Adipocyte (in vitro differentiated cells): ENCODE results near the gene CDH23.

Experiments
- DNase-seq: peaks from one replicate; pipeline ENCODE4 v3.0.0-alpha.2; 2015; ENCODE audit warnings: low read depth
- H3K27me3 ChIP-seq: replicated peaks from 2 replicates; pipeline ENCODE4 v1.7.0; 2013; ENCODE audit warnings: mild to moderate bottlenecking, low read length, moderate library complexity; ENCODE audit not compliant: control insufficient read depth, insufficient read depth
- H3K36me3 ChIP-seq: 2 replicates; pipeline ENCODE4 v1.7.0; 2013; ENCODE audit warnings: low read length, mild to moderate bottlenecking, moderate library complexity; ENCODE audit not compliant: control insufficient read depth, insufficient read depth, severe bottlenecking
- H3K4me1 ChIP-seq: 2 replicates; pipeline ENCODE4 v1.7.0; 2013; ENCODE audit warnings: mild to moderate bottlenecking, low read length, moderate library complexity; ENCODE audit not compliant: control insufficient read depth, insufficient read depth
- H3K4me3 ChIP-seq: 2 replicates; pipeline ENCODE4 v1.7.0; 2013; ENCODE audit warnings: mild to moderate bottlenecking, low read length, moderate library complexity
- H3K9ac ChIP-seq: 2 replicates; pipeline ENCODE4 v1.7.0; 2013; ENCODE audit warnings: mild to moderate bottlenecking, low read length, moderate library complexity
- H3K9me3 ChIP-seq: 2 replicates; pipeline ENCODE4 v1.7.0; 2013; ENCODE audit warnings: mild to moderate bottlenecking, low read length, moderate library complexity; ENCODE audit not compliant: control insufficient read depth

CDH23 gene

DNA sequence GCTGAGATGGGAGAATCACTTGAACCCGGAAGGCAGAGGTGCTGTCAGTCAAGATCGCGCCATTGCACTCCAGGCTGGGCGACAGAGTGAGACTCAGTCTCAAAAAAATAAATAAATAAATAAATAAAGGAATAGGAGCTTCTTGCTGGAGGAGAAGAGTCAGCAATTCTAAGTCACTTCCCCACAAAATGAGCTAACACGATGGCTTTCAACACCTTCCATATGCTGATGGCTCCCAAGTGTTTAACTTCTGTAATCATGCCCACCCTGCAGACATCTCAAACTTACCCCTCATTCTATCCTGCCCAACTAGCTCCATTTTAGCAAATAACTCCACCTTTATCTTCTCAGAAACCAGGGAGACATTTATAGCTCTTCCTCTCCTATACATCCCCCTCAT, 433.2 kb downstream of the CDH23 start:
- no peaks in the 10 kb centered on the region for H3K9me3 ChIP-seq
- H3K4me3 ChIP-seq = no peak overlapping the region
- H3K9ac ChIP-seq = no peak overlapping the region
- no peaks in the 10 kb centered on the region for H3K27me3 ChIP-seq
- DNase-seq = no peak
- peaks cover 26% of the 10 kb centered on the region for H3K4me1 ChIP-seq
- peaks cover 87% of the 10 kb centered on the region for H3K36me3 ChIP-seq

DNA sequence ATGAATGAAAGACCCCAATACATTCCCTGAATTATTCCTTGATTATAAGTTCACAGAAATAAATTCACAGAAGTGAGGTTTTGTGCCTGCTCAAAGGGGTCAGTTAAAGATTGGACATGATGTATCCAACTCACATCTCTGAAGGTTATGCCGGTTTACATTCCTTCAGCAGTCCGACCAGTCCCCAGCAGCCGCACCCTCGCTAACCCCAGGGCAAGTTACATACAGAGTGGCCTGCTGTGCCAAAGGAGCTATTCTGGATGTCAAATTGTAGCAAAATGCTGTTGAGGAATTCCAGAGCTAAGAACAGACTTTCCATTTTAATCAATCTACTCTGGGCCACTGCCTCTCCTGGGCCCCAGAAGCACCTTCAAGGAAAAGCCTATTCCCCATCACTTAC, 434.0 kb downstream of the CDH23 start:
- DNase-seq = no peak
- no peak overlapping the region for H3K4me3 ChIP-seq
- H3K27me3 ChIP-seq = no peaks in the 10 kb centered on the region
- H3K4me1 ChIP-seq = peaks cover 32% of the 10 kb centered on the region
- no peak overlapping the region for H3K9ac ChIP-seq
- no peaks in the 10 kb centered on the region for H3K9me3 ChIP-seq
- peaks cover 79% of the 10 kb centered on the region for H3K36me3 ChIP-seq

DNA sequence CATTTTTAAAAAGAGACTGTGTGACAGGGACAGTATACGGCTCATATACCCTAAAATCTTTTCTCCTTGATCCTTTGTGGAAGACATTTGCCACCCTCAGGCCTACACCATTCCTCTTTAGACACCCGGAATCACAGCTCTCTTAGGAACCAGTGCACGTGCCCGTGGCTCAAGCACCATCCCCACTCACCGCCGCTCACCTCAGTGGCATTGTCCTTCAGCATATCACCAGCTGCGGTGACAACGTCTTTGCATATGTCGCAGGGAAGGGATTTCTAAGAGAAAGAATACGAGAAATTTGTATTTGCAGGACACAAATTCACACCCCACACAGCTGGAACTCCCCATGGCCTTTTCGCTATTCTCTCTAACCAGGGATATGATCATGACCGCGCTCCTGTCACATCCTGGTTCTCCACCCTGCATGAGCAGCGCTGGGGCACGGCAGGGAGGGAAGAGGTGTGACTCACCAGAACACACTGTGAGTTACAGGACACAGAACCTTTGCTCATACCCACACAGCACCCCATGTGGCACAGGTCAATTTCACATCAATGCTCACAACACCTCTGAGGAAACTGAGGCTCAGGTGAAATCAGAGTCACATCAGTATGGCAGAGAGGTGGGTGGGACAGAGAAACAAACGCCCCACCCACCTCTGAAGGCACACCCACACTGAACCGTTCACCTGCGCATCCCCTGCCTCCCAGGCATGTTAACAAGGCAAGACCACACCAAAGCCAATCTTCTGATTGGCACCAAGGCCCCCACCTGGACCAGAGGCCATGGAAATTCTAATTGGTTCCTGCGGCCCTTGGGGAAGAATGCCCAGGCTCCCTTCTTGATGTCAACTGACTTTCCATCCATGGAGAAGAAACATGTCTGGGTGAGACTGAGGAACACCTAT, 435.2 kb downstream of the CDH23 start:
- Histone ChIP-seq H3K27me3 (no peaks in the 10 kb centered on the region), H3K4me3 (no peak overlapping the region), H3K9me3 (no peaks in the 10 kb centered on the region), H3K36me3 (peaks cover 67% of the 10 kb centered on the region), H3K9ac (no peak overlapping the region), H3K4me1 (peaks cover 42% of the 10 kb centered on the region)
- peak; percentile 10 for DNase-seq

DNA sequence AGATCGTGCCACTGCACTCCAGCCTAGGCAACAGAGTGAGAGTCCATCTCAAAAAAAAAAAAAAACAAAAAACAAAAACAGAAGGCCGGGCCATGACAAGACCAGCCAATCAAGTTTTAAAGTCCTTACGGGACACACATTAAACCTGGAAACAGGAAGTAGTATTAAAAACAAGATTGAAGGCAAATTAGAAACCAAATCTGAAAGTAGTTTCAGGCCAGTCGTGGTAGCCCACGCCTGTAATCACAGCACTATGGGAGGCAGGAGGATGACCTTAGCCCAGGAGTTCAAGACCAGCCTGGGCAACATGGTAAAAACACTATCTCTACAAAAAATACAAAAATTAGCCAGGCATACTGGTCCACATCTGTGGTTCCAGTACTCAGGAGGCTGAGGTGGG, 436.2 kb downstream of the CDH23 start:
- DNase-seq = no peak
- H3K4me1 ChIP-seq = peaks cover 53% of the 10 kb centered on the region
- no peaks in the 10 kb centered on the region for H3K27me3 ChIP-seq
- no peak overlapping the region for H3K4me3 ChIP-seq
- peaks cover 65% of the 10 kb centered on the region for H3K36me3 ChIP-seq
- H3K9ac ChIP-seq = no peak overlapping the region
- no peaks in the 10 kb centered on the region for H3K9me3 ChIP-seq

DNA sequence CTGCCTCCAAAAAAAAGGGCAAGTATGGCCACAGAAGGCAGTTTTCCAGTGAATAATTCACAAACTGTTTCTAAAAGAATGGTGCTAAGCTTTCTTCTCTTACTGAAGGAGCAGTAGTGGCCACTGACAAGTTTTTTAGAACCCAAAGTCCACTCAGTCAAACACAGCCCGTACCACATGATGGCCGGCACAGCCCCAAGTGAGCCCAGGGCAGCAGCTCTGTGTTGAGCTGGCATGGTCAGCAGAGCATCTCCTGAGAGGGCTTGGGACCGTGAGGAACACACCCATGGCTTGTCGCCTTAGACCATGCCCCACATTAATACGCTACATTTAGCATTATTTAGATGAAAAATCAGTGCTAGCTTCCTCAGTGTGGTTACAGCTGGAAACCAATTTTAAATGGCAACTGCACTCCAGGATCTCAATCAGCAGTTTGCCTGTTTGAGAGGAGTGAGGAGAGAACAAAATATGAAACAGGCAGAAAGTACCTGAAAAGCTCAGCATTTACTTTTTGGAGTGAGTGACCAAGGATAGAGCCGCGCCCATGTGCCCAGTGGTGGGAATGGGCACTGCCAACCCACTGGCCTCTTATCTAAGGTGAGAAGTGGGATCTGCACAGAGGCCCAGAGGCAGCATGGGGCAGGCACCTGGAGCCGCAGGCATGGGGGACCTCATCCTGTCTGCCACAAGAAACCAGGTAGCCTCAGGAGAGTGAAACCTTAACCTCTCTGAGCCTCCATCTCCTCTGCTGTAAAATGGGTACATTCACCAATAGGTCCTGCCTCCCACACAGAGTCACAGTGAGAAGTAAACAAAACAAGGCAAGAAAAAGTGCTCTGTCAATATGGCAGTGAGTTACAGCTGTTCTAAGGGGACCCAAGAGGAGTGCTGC, 437.0 kb downstream of the CDH23 start:
- Histone ChIP-seq H3K36me3 (peaks cover 61% of the 10 kb centered on the region), H3K9ac (no peak overlapping the region), H3K27me3 (no peaks in the 10 kb centered on the region), H3K9me3 (no peaks in the 10 kb centered on the region), H3K4me3 (no peak overlapping the region), H3K4me1 (peaks cover 58% of the 10 kb centered on the region)
- DNase-seq = no peak

DNA sequence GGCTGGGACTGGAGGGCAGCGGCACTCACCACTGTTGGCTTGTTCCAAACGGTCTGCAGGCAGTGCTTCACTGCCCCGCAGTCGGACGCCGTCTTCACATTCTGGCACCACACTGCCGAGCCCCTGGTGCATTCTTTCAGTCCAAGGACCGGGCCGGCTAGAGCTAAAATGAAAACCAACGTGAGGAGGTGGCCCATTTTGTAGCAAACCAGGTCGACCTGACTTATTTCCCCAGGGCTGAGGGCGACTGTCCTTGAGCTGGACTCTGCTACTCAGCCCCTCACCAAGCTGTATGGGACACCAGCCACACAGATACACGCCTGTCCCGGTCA, 437.6 kb downstream of the CDH23 start:
- Histone ChIP-seq H3K27me3 (no peaks in the 10 kb centered on the region), H3K36me3 (peaks cover 55% of the 10 kb centered on the region), H3K9me3 (no peaks in the 10 kb centered on the region), H3K4me1 (peaks cover 58% of the 10 kb centered on the region), H3K4me3 (no peak overlapping the region), H3K9ac (no peak overlapping the region)
- DNase-seq = no peak

DNA sequence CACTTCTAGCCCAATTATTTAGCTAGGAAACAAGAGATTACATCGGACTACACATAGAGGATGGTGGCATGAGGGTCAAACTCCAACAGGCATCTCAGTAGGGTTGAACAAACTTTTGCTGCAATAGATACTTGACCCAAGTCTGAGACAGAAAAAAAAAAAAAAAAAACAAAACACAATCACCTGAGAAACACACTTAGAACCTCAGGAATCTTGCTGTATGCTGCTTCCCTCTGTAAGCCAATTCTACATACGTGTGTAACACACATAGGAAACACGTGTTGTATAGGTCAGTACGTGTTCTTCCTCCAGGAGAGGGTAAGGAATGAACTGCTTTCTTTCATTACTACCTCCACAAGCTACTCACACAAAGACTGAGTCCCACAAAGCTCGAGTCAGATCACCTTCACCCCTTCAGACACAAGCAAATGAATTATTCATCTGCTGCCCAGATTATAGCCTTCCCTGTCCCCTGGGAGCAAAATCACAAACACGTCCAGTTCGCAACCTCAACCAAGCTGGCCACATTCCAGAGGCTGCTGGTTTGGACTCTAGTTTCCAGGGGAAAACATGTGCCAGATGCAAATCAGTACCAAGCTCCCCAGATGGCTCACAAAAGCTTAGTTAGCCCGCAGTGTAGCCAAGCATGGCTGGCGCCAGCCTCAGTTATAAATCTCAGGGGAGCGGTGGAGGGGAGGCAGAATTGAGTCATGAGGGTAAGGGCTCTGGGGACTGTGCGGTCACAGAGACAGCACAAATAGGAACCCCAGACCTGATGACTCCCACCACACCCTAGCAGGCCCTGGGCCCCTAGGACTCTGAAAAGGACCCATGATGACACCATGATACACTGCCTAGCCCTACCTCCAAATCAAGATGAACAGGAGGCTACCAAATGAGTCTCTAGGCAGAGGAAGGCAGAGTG, 439.2 kb downstream of the CDH23 start:
- peak overlapping the region; percentile 39 for H3K9ac ChIP-seq
- H3K27me3 ChIP-seq = no peaks in the 10 kb centered on the region
- H3K36me3 ChIP-seq = peaks cover 39% of the 10 kb centered on the region
- DNase-seq = peak; percentile 88
- H3K9me3 ChIP-seq = no peaks in the 10 kb centered on the region
- peak overlapping the region; percentile 23 for H3K4me3 ChIP-seq
- peaks cover 72% of the 10 kb centered on the region for H3K4me1 ChIP-seq

DNA sequence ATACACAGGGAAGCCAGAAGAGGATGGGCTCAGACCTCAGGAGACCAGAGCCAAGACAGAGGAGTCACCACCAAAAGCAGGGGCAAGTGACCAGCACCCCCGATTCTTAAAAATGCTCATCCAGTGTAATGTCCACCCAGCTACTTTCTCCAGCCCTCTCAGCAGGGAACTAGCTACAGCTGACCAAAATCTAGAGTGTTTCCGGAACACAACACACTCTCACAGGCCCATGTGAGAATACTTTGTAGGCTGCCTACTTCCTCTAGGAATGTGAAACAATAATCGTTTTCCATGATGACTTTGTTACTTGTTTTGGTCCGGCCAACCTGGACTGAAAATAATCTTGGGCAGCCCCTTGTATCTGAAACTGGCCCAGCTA, 439.9 kb downstream of the CDH23 start:
- Histone ChIP-seq H3K4me1 (peaks cover 74% of the 10 kb centered on the region), H3K27me3 (no peaks in the 10 kb centered on the region), H3K9me3 (no peaks in the 10 kb centered on the region), H3K36me3 (peaks cover 32% of the 10 kb centered on the region), H3K4me3 (peak overlapping the region; percentile 23), H3K9ac (peak overlapping the region; percentile 39)
- DNase-seq = peak; percentile 11

DNA sequence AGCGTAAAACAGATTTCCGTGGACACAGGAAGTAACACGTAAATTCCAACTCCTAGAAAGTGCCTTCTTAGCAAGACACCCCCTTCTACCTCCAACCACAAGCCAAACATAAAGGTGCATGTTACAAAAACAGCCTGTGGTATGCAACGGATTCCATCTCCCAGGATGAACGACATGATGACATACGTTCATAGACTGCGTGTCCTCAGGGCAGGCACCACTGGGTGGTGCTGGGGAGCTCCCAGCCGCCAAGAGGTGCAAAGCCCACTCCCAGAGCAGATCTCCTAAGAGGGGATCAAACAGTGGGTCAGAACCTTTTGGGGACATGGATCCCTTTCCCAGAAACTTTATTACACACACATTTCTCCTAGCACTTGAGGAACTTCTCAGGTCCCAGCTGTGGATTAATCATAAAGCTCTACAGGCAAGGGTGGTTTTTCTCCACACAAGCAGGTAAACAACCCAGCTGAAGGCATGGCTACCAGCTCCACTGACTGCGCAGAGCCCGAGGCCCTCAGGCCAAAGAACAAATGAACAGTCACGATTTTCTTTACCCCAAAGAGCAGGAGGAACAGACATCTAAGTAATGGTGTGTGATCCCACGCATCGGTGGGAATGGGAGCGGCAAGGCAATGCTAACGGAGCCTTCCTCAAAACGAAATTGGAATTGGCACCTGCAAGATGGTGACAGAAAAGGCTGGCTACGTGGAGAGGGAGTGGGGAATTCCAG, 440.5 kb downstream of the CDH23 start:
- no peaks in the 10 kb centered on the region for H3K9me3 ChIP-seq
- H3K9ac ChIP-seq = no peak overlapping the region
- peaks cover 73% of the 10 kb centered on the region for H3K4me1 ChIP-seq
- H3K4me3 ChIP-seq = no peak overlapping the region
- H3K36me3 ChIP-seq = peaks cover 25% of the 10 kb centered on the region
- DNase-seq = peak; percentile 11
- H3K27me3 ChIP-seq = no peaks in the 10 kb centered on the region
